Measurements from ENCODE around the gene GKN1.

The GKN1 gene

DNA sequence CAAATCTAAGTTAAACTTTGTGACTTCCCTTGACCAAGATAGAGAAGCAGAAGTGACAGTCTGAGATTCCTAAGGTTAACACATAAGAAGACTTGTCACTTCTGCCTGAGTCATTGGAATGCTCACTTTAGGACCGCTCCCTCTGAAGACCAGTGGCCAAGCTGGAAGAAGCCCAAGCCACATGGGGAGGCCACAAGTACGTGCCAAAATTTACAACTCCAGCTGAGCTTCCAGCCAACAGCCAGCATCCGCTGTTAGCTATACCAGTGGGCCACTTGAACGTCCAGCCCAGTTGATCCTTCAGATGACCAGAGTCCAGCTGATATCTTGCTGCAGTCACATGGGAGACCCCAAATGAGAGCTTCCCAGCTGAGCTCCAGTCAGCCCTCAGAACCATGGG is 20.4 kb downstream of the GKN1 start:
- TF ChIP-seq, protein P1, sequence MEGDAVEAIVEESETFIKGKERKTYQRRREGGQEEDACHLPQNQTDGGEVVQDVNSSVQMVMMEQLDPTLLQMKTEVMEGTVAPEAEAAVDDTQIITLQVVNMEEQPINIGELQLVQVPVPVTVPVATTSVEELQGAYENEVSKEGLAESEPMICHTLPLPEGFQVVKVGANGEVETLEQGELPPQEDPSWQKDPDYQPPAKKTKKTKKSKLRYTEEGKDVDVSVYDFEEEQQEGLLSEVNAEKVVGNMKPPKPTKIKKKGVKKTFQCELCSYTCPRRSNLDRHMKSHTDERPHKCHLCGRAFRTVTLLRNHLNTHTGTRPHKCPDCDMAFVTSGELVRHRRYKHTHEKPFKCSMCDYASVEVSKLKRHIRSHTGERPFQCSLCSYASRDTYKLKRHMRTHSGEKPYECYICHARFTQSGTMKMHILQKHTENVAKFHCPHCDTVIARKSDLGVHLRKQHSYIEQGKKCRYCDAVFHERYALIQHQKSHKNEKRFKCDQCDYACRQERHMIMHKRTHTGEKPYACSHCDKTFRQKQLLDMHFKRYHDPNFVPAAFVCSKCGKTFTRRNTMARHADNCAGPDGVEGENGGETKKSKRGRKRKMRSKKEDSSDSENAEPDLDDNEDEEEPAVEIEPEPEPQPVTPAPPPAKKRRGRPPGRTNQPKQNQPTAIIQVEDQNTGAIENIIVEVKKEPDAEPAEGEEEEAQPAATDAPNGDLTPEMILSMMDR (IDR thresholded peaks at IDR 0.05; ENCODE audit: extremely low read depth, insufficient read depth, missing control alignments): no peak
- DNase-seq (ENCODE audit: low spot score): no peak
- in situ Hi-C loops (cut with MboI; ENCODE audit: low pct_unique_long_range_greater_than_20kb, low sequenced_read_pairs, unreplicated experiment): no loop called here

DNA sequence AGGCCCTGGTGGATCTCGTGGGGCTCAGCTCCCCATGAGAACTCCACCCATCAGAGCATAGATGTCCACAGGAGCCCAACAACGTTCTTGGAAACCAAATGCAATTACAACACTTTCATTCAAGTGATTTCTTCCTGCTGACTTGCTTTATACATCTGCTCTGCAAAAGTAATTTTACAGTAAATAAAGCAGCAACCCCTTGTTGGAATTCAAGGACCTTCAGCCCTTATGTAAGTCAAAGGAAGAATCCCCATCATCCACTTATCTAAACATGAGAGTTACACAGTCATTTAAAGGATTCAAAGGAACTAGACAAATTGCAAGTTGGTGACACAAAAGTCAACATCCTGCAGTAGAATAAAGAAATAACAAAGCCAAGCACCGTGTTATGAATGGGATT is 21.5 kb downstream of the GKN1 start:
- TF ChIP-seq, protein P1 (IDR thresholded peaks at IDR 0.05; ENCODE audit: extremely low read depth, insufficient read depth, missing control alignments): no peak
- DNase-seq (ENCODE audit: low spot score): no peak
- in situ Hi-C loops (cut with MboI; ENCODE audit: low pct_unique_long_range_greater_than_20kb, low sequenced_read_pairs, unreplicated experiment): no loop called here

DNA sequence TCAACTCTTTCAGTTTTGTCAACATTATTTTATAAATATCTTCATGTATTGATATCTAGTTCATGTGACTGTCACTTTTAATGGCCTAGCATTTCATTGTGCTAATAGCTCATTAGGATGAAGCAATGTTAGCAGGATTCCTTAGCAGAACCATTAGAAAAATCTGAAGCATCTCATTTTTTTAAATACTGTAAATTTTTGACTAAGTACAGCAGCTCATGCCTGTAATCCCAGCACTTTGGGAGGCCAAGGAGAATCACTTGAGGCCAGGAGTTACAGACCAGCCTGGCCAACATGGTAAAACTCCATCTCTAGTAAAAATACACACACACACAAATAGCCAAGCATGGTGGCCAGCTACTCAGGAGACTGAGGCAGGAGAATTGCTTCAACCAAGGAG is 23.0 kb downstream of the GKN1 start:
- no peak for DNase-seq (ENCODE audit: low spot score)
- TF ChIP-seq, protein P1 (IDR thresholded peaks at IDR 0.05; ENCODE audit: extremely low read depth, insufficient read depth, missing control alignments): no peak
- in situ Hi-C loops (cut with MboI; ENCODE audit: low pct_unique_long_range_greater_than_20kb, low sequenced_read_pairs, unreplicated experiment): no loop called here

DNA sequence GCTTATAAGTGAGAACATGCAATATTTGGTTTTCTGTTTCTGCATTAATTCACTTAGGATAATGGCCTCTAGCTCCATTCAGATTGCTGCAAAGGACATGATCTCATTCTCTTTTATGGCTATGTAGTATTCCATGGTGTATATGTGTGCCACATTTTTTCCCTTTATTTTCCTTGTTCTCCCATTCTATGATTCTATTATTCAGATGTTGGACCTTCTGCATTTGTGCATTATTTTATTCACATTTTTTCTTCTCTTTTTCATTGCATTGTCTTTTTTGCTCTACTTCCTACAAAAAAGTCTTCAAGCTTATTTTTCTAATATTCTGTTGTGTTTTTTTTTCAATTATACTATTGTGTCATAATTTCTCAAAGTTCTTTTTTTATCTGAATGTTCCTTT is 27.4 kb downstream of the GKN1 start:
- no peak for DNase-seq (ENCODE audit: low spot score)
- in situ Hi-C loops (cut with MboI; ENCODE audit: low pct_unique_long_range_greater_than_20kb, low sequenced_read_pairs, unreplicated experiment): no loop called here
- TF ChIP-seq, protein P1 (IDR thresholded peaks at IDR 0.05; ENCODE audit: extremely low read depth, insufficient read depth, missing control alignments): no peak

DNA sequence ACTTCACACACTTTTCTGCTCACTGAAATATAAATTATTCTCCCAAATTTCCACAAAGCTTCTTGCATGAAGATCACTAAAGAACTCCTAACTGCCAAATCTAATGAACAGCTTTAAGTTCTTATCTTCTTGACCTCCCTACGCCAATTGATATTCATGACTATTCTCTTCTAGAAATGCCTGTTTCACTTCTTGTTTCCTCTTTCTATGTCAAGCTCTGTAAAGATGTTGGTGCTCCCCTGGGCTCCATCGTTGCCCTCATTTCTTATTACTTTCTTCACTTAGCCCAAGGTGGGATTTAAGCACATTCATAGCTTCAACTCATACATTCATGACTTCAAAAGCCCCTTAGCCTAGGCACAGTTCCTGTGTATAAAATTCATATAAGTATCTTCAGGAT is 29.3 kb downstream of the GKN1 start:
- TF ChIP-seq, protein P1 (IDR thresholded peaks at IDR 0.05; ENCODE audit: extremely low read depth, insufficient read depth, missing control alignments): no peak
- DNase-seq (ENCODE audit: low spot score): no peak
- in situ Hi-C loops (cut with MboI; ENCODE audit: low pct_unique_long_range_greater_than_20kb, low sequenced_read_pairs, unreplicated experiment): no loop called here

DNA sequence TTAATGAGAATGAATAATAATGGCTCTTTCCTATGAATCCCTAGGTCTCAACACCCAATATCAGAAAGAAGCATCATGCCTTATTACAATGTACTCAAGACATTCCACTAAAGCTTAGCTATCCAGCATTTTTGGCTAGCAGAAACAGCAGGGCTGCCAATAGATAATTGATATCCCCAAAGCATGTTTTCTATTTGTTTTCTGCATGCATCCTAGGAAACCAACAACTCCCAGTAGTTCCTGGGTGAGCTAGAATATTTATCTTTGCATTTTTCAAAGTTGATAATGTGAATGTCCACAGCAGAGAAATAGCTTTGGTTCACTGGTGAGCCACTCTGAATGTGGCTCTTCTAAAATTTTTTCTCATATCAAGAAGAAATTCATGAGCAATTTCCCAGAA is 32.7 kb downstream of the GKN1 start:
- no peak for DNase-seq (ENCODE audit: low spot score)
- in situ Hi-C loops (cut with MboI; ENCODE audit: low pct_unique_long_range_greater_than_20kb, low sequenced_read_pairs, unreplicated experiment): no loop called here
- TF ChIP-seq, protein P1 (IDR thresholded peaks at IDR 0.05; ENCODE audit: extremely low read depth, insufficient read depth, missing control alignments): no peak

DNA sequence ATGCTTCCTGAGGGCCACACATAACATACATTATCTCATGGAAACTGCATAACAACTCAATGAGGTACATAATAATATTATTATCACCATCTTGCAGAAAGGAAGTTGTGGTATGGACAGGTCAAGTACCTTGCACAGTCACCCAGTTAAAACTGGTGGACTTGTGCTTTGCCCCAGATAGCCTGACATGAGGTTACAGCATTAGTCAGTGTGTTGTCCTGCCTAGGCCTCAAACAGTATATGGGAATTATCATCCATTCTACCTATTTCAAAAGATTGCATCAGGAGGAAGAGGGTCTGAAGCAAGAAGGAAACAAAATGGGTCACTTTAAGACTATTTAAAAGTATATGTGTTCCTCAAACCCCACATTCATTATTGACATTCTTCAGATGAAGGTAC is 33.2 kb downstream of the GKN1 start:
- in situ Hi-C loops (cut with MboI; ENCODE audit: low pct_unique_long_range_greater_than_20kb, low sequenced_read_pairs, unreplicated experiment): no loop called here
- TF ChIP-seq, protein P1 (IDR thresholded peaks at IDR 0.05; ENCODE audit: extremely low read depth, insufficient read depth, missing control alignments): no peak
- DNase-seq (ENCODE audit: low spot score): no peak
